SK-N-DZ (cell line): ENCODE measurements around the gene PDE1C.

ENCODE experiments used
- DNase-seq: peaks from one replicate; pipeline ENCODE4 v3.0.0-alpha.2; 2015; ENCODE audit warnings: low spot score

Gene PDE1C

DNA sequence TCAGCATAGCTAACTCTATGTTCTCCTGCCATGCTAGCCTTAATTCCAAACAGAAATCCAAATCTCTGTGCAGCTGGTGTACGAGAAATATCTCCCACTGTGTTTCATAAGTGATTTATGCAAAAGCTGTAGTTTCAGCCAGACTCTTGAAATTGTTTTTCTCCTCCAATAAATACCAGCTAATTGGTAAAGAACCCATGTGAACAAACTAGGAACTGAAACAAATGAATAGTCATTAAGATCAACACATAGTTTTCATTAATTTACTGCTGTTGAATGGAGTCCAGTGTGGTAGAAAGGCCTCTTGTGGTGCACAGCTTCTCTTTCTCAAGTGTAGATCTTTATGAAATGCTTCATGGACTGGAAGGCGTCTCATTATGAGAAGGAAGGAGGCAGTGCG lies 364.8 kb downstream of the PDE1C start:
- DNase-seq, result no peak

DNA sequence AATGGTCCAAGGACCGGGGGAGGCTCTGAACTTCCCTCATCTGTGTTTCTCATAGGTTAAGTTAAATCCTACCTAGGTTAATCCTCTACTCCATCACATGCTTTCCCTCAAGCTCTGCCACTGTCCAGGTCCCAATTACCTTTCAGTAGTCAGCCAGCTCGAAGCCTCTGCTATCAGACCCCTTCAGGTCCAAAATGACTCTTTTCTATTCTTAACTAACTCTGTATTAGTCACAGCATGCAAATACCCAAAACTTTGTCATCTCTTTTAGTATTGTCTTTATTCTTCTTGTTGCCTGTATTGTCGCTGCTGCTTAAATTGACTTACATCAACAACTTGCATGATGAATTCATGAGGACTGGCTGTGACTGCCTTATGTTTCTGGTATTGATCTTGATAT lies 367.9 kb downstream of the PDE1C start:
- no peak for DNase-seq
